HG03097 (cell line): Measurements from ENCODE around the gene SEMA6B.
"Not testable (repeated sequence)": the region's sequence is repeated elsewhere in the genome, so short reads cannot be mapped to it uniquely, and the experiment has no call there.

Experiments used
- ATAC-seq: cut with Tn5 transposase; IDR thresholded peaks from one replicate; pipeline ENCODE4 v1.9.1; 2021; ENCODE audit not compliant: unreplicated experiment, low FRiP score

SEMA6B gene

GRCh38 chr19:4575267-4576015 is 16.0 kb upstream of the SEMA6B start:
- no peak for ATAC-seq

GRCh38 chr19:4573682-4574081 is 14.2 kb upstream of the SEMA6B start:
- no peak for ATAC-seq

GRCh38 chr19:4571305-4571917 is 11.9 kb upstream of the SEMA6B start:
- ATAC-seq = no peak

GRCh38 chr19:4570916-4571304 is 11.4 kb upstream of the SEMA6B start:
- no peak for ATAC-seq

GRCh38 chr19:4570402-4570801 is 10.9 kb upstream of the SEMA6B start:
- ATAC-seq = no peak

- no peak for ATAC-seq
Observed at GRCh38 chr19:4568886-4569285, 9.4 kb upstream of the SEMA6B start.

- ATAC-seq = no peak
Observed at GRCh38 chr19:4567584-4568071, 8.1 kb upstream of the SEMA6B start.

GRCh38 chr19:4566402-4567051 is 7.0 kb upstream of the SEMA6B start:
- no peak for ATAC-seq

GRCh38 chr19:4563562-4563961 is 4.1 kb upstream of the SEMA6B start:
- ATAC-seq = not testable (repeated sequence)

GRCh38 chr19:4562085-4562484 is 2.6 kb upstream of the SEMA6B start:
- ATAC-seq = not testable (repeated sequence)

GRCh38 chr19:4557971-4558941 is 1.2 kb downstream of the SEMA6B start:
- ATAC-seq = no peak

GRCh38 chr19:4557144-4557970 is 2.1 kb downstream of the SEMA6B start:
- ATAC-seq = no peak

- ATAC-seq = no peak
Observed at GRCh38 chr19:4556597-4557127, 2.8 kb downstream of the SEMA6B start.

- no peak for ATAC-seq
Observed at GRCh38 chr19:4555657-4556561, 3.6 kb downstream of the SEMA6B start.

- ATAC-seq = no peak
Observed at GRCh38 chr19:4554717-4555116, 4.8 kb downstream of the SEMA6B start.

GRCh38 chr19:4553775-4554174 is 5.7 kb downstream of the SEMA6B start:
- ATAC-seq = no peak

- ATAC-seq = no peak
Observed at GRCh38 chr19:4553092-4553695, 6.3 kb downstream of the SEMA6B start.

- ATAC-seq = no peak
Observed at GRCh38 chr19:4552525-4552819, 7.0 kb downstream of the SEMA6B start.
